Femur (tissue), 1 donor: ENCODE data around the gene CXCR3.
"Not testable (repeated sequence)": the region's sequence is repeated elsewhere in the genome, so short reads cannot be mapped to it uniquely, and the experiment has no call there.

Experiments used
- DNase-seq: peaks from one replicate; pipeline ENCODE4 v3.0.0-alpha.2; 2017

CXCR3 gene

GRCh38 chrX:71636438-71637252 is 18.3 kb upstream of the CXCR3 start:
- no peak for DNase-seq

DNA sequence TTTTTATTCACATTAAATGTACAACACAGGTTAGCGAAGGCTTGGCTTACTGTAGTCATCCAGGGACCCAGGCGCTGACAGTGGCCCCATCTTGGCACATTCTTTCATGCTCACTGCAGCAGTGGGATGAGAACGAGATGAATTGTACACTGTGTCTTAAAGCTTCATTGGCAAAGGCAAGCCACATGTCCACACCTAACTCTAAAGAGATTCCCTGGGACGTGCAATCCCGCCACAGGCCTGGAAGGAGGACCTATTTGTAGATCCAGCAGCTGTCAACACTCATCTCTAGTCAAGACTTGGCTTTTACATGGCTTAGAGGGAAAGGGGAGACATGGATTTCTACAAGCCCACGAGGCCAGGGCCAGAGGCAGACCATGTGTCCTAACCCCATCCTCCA is 16.1 kb upstream of the CXCR3 start:
- DNase-seq = peak; percentile 29

DNA sequence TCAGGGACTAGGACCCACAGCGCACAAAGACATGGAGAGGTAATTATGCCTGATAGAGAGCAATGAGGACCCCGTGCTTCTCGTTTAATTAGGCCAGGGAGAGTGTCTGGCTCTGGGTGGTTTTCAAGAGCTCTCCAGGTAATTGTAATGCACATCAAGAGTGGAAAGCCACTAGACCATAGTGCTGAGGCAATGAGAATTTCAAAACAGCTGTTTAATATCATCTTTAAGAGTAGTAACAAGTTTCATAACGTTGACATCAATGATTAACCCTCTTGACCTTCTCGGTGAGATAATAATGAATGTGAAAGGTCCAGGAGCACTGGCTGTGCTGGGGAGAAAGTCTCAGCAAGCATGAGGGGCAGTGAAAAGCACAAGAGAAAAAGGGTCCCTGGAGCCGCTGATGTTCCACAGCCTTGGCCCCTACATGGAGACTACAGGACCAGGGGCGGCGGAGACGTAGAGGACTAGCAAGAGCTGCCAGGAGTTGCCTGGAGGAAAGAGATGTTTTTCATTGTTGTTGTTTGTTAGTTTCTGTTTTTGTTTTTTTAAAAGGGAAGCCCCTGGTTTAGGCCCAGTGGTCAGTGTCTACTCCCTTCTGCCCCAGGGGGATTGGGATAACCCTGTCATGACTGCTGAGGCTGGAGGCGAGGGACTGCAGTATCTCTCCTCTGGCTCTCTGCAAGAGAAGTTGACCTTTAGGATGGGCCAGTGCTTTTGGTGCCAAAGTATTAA is 14.8 kb upstream of the CXCR3 start:
- DNase-seq = no peak

DNA sequence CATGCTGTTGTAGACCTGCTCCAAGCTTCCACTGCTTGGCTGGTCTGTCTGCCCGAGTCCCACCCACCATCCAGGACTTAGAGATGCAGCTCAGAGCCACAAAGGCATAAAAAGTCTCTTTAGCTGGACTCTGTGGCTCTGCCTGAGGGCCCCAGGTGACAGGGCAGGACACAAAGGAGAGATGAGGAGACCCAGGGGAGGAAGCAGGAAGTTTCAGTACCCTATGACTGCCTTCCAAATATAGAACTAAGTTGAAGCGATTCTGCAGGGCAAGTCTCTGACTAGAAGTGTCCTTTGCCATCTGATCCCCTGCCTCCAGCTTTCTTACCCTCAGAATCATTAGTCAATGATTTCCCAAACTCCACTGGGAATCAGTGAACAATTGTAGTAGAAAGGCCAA is 11.2 kb upstream of the CXCR3 start:
- no peak for DNase-seq

GRCh38 chrX:71627588-71628404 is 9.5 kb upstream of the CXCR3 start:
- DNase-seq = no peak

DNA sequence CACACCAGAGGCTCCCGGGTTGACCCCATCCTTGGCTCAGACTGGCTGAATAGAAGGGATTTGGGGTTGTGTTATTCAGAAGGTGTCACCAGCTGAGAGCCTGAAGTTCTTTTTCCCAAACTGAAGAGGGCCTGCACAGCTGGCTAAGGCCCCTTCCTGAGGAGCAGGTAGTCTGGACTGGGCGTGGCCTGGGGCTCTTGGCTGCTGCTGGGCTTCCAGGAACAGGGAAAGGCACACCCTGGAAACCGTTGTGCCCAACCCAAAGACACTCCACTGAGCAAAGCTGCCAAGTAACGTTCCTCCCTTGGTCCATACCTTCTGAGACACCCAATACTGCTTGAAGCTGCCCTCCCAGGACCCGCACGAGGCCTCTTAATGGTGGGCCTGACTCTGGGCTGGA is 8.3 kb upstream of the CXCR3 start:
- no peak for DNase-seq

- no peak for DNase-seq
Measured at GRCh38 chrX:71625471-71625870, 7.2 kb upstream of the CXCR3 start.

DNA sequence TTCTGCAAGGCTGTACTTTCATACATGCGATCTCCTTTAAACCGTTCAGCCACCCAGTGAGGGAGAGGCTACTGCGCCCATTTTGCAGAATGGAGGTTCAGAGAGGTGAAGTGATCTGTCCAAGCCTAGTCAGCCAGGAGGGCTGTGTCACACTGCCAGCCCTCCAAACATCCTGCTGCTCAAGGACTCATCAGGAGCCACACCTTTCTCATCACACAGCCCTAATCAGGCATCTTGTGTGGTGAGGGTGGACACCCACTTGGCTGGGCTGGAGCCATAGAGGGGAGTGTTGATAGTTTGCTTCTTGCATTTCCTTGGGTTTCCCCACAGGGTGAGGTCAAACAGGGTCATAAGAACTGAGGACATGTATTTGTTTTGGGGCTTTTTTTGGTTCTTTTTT is 5.4 kb upstream of the CXCR3 start:
- no peak for DNase-seq

DNA sequence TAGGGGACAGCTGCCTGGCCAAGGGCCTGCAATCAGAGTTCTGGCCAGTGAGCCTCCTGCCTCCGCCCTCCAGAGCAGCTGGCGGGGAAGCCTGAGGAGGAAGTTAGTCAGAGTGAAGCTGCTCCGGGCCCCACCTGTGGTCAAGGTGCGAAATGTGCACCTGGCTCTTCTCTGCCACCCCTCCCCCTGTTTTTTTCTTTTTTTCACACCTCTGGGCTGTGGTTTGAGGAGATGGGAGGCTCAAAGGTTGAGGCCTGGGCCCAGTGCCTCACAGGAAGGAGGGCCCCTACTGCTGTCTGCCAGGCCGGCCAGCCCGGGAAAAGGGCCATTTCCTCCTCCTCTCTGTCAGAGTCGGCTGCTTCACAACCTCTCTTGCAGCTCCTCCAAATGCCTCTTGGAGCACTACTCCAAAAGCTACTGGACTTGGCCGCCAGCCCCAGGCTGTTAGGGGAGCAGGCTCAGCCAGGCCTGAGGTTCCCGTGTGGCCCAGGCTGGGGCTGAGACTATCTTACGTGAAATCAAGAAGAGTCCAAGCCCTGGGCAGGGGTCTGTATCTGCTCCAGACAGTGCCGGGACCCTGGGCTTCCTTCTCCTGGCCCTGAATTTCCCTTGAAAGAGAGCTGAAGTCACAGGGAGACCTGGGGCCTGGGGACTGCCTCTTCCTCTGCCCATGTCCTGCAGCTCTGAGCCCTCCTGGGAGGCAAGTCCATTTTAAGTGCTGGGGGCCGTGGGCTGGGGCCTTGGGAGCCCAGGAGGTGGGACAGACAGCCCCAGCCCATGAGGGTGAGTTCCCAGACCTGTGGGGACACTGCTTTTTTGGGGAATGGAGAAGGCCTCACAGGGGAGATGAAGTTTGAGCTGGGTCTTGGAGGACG is 4.5 kb upstream of the CXCR3 start:
- peak; percentile 90 for DNase-seq

DNA sequence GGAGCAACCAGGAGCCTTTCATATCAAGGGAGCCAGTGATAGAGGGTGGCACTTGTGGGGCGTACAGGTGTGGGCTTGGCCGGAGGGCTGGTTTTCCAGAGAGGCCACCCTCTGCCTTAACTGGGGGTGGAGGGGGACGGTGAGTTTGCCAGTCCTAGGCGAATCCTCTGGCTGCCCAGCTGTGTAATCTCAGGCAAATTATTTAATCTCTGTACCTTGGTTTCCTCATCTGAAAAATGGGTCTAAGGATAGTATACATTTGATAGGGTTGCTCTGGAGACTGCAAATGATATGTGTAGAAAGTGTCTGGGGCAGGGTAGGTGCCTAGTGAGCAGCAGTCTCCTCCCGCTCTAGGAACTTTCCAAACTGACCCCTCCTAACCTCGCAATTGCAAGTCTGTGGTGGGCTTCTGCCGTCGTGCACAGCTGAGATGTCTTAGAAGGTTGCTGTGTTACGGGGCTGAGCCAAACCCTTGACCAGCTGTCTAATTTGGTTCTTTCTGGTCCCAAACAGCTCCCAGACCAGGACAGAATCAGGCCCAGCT is 3.8 kb upstream of the CXCR3 start:
- DNase-seq = no peak

DNA sequence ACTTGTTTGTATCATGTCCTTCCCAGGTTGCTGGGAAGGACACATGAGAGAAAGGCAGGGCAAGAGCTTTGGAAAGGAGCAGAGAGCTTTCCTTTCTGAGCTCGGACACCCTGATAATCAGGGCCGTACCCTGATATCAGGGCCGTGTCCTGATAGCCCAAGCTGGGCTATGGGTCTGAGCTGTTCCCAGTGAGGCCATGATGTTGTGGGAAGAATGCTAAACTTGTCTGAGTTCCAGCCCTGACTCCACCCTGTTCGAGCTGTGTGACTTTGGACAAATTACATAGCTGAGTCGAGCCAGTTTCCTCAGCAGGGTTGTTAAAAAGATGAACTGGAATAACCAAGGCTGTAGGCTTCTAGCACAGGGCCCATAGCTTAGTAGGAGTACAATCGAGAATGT is 3.3 kb upstream of the CXCR3 start:
- no peak for DNase-seq

DNA sequence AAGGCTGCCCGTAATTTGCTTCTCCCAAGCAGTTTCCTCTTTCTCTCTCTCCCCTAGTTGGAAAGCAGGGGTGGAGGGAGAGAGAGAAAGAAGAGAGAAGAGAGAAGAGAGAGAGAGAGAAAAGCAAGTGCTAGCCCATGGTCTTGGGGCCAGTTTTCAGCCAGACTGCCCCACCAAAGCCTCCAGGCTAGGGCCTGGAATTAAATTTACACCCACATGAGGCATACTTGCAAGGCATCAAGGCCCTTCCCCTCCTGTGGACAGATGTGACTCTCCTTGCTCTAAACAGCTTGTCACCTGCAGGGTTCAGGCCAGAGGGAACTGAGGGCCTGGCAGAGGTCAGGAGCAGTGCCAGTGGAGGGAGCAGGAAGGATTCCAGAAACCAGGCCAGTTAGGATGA is 1.7 kb upstream of the CXCR3 start:
- DNase-seq = no peak

- no peak for DNase-seq
Measured at GRCh38 chrX:71619193-71619592, 882 bp upstream of the CXCR3 start.

DNA sequence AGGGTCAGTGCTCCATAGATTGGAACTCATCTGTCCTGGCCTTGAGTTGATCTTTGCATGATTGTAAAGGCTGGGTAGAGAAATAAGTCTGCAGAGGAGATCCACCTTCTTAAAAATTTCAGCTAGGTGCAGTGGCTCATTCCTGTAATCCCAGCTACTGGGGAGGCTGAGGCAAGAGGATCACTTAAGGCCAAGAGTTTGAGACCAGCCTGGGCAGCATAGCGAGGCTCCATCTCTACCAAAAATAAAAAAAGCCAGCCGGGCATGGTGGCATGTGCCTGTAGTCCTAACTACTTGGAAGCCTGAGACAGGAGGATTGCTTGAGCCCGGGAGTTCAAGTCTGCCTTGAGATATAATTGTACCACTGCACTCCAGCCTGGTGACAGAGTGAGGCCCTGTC is 476 bp upstream of the CXCR3 start:
- DNase-seq = no peak

GRCh38 chrX:71617742-71618141 is 569 bp downstream of the CXCR3 start:
- DNase-seq = no peak

GRCh38 chrX:71616672-71617529 is 1.4 kb downstream of the CXCR3 start:
- DNase-seq = no peak

DNA sequence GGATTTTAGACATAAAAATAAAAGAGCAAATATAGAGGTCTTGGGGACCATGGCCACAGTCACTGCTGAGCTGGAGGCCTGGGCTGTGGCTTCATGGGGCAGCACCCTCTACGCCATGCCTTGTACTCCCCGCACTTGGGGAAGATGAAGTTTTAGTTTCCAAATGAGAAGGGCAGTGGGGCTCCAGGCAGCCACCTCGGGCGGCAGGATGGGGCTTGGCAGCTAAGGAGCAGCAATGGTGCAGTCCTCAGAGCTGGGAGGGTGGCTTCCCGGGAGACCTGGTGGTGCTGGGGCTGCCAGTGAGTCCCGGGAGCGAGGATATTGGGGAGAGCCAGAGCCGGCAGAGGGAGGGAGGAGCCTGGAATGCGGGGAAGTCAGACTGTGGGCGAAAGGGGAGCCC is 2.4 kb downstream of the CXCR3 start:
- no peak for DNase-seq

DNA sequence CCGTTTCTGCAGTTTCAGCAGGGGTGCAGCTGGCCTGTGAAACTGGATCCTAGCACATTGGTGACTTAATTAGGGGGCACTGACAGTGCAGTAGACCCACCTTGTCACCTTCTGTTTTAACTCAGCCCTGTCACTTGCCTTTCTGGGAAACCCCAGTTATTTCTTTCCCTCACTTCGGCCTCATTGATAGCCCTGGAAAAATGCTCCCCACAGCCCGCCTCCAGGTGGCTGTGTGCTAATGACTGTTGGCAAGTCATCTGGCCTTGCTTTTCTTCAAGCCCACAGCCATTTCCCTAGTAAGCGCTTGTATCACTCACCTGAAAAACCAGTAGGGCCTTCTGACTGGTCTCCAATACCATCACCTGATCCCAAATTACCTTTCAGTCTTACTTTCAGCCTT is 3.3 kb downstream of the CXCR3 start:
- no peak for DNase-seq

GRCh38 chrX:71612256-71612655 is 6.1 kb downstream of the CXCR3 start:
- DNase-seq = no peak

DNA sequence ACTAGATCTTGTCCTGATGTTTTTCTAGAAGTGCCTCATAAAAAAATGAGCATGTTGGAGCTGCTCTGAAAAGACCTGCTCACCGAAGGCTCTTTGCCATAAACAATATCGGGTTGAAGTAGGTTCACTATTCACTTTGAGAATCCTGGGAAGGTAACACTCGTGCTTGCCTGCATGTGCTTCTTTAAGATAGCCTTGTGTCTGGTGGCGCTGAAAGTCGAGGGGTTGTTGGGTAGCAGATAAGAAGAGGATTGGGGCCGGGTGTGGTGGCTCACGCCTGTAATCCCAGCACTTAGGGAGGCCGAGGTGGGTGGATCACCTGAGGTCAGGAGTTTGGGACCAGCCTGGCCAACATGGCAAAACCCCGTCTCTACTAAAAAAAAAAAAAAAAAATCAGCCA is 6.6 kb downstream of the CXCR3 start:
- DNase-seq = not testable (repeated sequence)

GRCh38 chrX:71609095-71609750 is 9.1 kb downstream of the CXCR3 start:
- no peak for DNase-seq
